Type B pancreatic cell (in vitro differentiated cells): ENCODE data around the gene RFX1. TPM values are rescaled to one million over a fixed set of nuclear protein-coding genes. Genes with fewer than 3 reads are reported as not detected.
"Not testable (repeated sequence)": the region's sequence is repeated elsewhere in the genome, so short reads cannot be mapped to it uniquely, and the experiment has no call there.

Experiments
- DNase-seq: peaks from one replicate; pipeline ENCODE4 v3.0.0; 2021; ENCODE audit warnings: mixed read lengths; ENCODE audit not compliant: unreplicated experiment; ENCODE audit errors: extremely low spot score
- H3K27ac Mint-ChIP-seq: 2 replicates; pipeline ENCODE4 v1.8.0; 2021; ENCODE audit warnings: mild to moderate bottlenecking, mixed read lengths
- H3K27me3 Mint-ChIP-seq: 2 replicates; pipeline ENCODE4 v1.8.0; 2021; ENCODE audit warnings: mixed read lengths
- H3K36me3 Mint-ChIP-seq: 2 replicates; pipeline ENCODE4 v1.8.0; 2021; ENCODE audit warnings: mixed read lengths
- H3K4me1 Mint-ChIP-seq: one replicate; pipeline ENCODE4 v1.8.0; 2021; ENCODE audit warnings: mixed read lengths; ENCODE audit not compliant: unreplicated experiment
- H3K4me3 Mint-ChIP-seq: 2 replicates; pipeline ENCODE4 v1.8.0; 2021; ENCODE audit warnings: mild to moderate bottlenecking, mixed read lengths
- H3K9me3 Mint-ChIP-seq: 2 replicates; pipeline ENCODE4 v1.8.0; 2021; ENCODE audit warnings: mixed read lengths
- CTCF ChIP-seq: fragments of 200-600 bp; sonication (generic); conservative IDR thresholded peaks from 2 replicates; pipeline ENCODE4 v1.5.0; 2021; ENCODE audit warnings: antibody characterized with exemption, mild to moderate bottlenecking
- total RNA-seq: library from RNA; stranded (reverse); gene quantifications from 2 replicates; pipeline ENCODE4 v1.2.1, GENCODE V29; 2021; ENCODE audit warnings: low replicate concordance

The RFX1 gene
- total RNA-seq, 1 donor from 2014 or later: 19.3 TPM

- Mint-ChIP-seq H3K9me3 (no peaks in the 10 kb centered on the region), H3K27ac (no peak overlapping the region), H3K27me3 (no peaks in the 10 kb centered on the region), H3K4me3 (no peak overlapping the region), H3K4me1 (peaks cover 7% of the 10 kb centered on the region), H3K36me3 (peaks cover 15% of the 10 kb centered on the region)
- no peak for TF ChIP-seq CTCF
- no peak for DNase-seq
Measured at GRCh38 chr19:13972368-13973155, 33.6 kb downstream of the RFX1 start.

- H3K27me3 Mint-ChIP-seq, DNase-seq, H3K27ac Mint-ChIP-seq, H3K4me1 Mint-ChIP-seq, H3K4me3 Mint-ChIP-seq, H3K9me3 Mint-ChIP-seq: not testable (repeated sequence)
- H3K36me3 Mint-ChIP-seq: peaks cover 15% of the 10 kb centered on the region
Measured at GRCh38 chr19:13971868-13972267, 34.3 kb downstream of the RFX1 start.

GRCh38 chr19:13969897-13970296, 36.2 kb downstream of the RFX1 start:
- Mint-ChIP-seq H3K27ac (no peak overlapping the region), H3K9me3 (no peaks in the 10 kb centered on the region), H3K4me1 (peaks cover 7% of the 10 kb centered on the region), H3K36me3 (peaks cover 13% of the 10 kb centered on the region), H3K27me3 (no peaks in the 10 kb centered on the region), H3K4me3 (no peak overlapping the region)
- no peak for TF ChIP-seq CTCF
- no peak for DNase-seq

- Mint-ChIP-seq H3K9me3 (no peaks in the 10 kb centered on the region), H3K36me3 (peaks cover 10% of the 10 kb centered on the region), H3K27ac (no peak overlapping the region), H3K27me3 (no peaks in the 10 kb centered on the region), H3K4me1 (peaks cover 2% of the 10 kb centered on the region), H3K4me3 (no peak overlapping the region)
- DNase-seq: no peak
- no peak for TF ChIP-seq CTCF
Measured at GRCh38 chr19:13968999-13969398, 37.1 kb downstream of the RFX1 start.

GRCh38 chr19:13968383-13968935, 37.7 kb downstream of the RFX1 start:
- H3K27me3 Mint-ChIP-seq: no peaks in the 10 kb centered on the region
- H3K9me3 Mint-ChIP-seq: no peaks in the 10 kb centered on the region
- H3K36me3 Mint-ChIP-seq: peaks cover 8% of the 10 kb centered on the region
- no peak overlapping the region for H3K4me3 Mint-ChIP-seq
- H3K4me1 Mint-ChIP-seq: no peaks in the 10 kb centered on the region
- no peak overlapping the region for H3K27ac Mint-ChIP-seq
- no peak for DNase-seq
- no peak for TF ChIP-seq CTCF

GRCh38 chr19:13967206-13967605, 38.9 kb downstream of the RFX1 start:
- DNase-seq, H3K36me3 Mint-ChIP-seq, H3K9me3 Mint-ChIP-seq, H3K4me3 Mint-ChIP-seq, H3K4me1 Mint-ChIP-seq, H3K27me3 Mint-ChIP-seq, H3K27ac Mint-ChIP-seq: not testable (repeated sequence)
